ENCODE measurements around the gene CHFR. TPM values are rescaled to one million over a fixed set of nuclear protein-coding genes. Genes with fewer than 3 reads are reported as not detected.

CHFR gene
- total and polyA plus RNA-seq, 2 donors (not counting 3 experiments of a cell fraction or from before 2014, with no cell fraction given) = 45.4 to 66.5 TPM

DNA sequence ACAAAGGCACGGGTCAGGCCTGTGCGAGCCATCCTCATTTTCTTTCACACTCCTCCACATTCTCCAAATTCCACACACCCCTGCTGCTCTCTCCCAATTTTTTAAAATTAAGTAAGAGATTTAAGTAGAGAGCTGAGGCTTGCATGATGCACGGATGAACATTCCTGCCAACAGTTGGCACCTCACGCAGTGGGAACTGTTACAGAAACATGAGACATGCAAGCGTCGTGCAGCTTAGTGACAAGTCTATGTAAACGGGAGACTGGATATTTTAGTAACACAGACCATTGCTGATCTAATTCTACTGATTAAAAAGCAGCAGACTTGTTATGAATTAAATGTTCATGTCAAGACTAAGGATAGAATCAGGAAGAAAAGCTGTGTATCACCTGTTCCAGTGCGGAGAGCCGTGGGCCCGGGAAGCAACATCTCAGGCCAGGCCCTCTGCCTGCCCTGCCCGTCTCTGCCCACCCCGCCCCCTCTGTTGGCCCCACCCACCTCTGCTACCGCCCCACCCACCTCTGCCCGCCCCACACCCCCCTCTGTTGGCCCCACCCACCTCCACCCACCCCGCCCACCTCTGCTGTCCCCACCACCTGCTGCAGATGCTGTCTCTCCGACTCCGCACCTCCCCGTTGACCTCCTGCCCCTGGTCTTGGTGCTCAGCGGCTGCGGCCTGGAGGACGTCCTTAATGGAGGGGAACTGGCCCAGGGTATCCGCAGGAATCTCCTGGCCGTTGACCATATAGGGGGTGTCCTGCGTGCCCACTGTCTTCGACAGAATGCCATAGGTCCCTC lies 79.9 kb downstream of the CHFR start:
- no TSS peak for BruUV-seq (replicated peaks)
- H3K36me3 ChIP-seq (ENCODE audit: control insufficient read depth in 2 of 2, extremely low read depth in 1 of 2, insufficient read depth in 2 of 2, low read length in 2 of 2) = peaks cover 10 to 42% of the 10 kb centered on the region in 2 experiments
- H3K27me3 ChIP-seq (ENCODE audit: control insufficient read depth in 2 of 2, insufficient read depth in 2 of 2, low read length in 2 of 2) = no peaks in the 10 kb centered on the region
- TF ChIP-seq, protein P1, sequence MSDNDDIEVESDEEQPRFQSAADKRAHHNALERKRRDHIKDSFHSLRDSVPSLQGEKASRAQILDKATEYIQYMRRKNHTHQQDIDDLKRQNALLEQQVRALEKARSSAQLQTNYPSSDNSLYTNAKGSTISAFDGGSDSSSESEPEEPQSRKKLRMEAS (IDR thresholded peaks at IDR 0.05; ENCODE audit: insufficient read depth, insufficient read length) = no peak
- TF ChIP-seq, protein P2, sequence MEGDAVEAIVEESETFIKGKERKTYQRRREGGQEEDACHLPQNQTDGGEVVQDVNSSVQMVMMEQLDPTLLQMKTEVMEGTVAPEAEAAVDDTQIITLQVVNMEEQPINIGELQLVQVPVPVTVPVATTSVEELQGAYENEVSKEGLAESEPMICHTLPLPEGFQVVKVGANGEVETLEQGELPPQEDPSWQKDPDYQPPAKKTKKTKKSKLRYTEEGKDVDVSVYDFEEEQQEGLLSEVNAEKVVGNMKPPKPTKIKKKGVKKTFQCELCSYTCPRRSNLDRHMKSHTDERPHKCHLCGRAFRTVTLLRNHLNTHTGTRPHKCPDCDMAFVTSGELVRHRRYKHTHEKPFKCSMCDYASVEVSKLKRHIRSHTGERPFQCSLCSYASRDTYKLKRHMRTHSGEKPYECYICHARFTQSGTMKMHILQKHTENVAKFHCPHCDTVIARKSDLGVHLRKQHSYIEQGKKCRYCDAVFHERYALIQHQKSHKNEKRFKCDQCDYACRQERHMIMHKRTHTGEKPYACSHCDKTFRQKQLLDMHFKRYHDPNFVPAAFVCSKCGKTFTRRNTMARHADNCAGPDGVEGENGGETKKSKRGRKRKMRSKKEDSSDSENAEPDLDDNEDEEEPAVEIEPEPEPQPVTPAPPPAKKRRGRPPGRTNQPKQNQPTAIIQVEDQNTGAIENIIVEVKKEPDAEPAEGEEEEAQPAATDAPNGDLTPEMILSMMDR (IDR thresholded peaks at IDR 0.05; ENCODE audit: extremely low read depth in 1 of 2, insufficient read depth in 1 of 2, low read depth in 1 of 2, low read length in 2 of 2) = no peak
- TF ChIP-seq MYC (IDR thresholded peaks at IDR 0.05; ENCODE audit: low read depth, low read length) = no peak
- no peaks in the 10 kb centered on the region for H3K9me1 ChIP-seq (replicated peaks; ENCODE audit: control insufficient read depth, extremely low read depth, insufficient read depth, low read length)
- H2AFZ ChIP-seq (ENCODE audit: low read depth, low read length) = no peak overlapping the region
- intact Hi-C loops (cut with micrococcal nuclease) = no loop called here
- no peak overlapping the region for H3K4me3 ChIP-seq (replicated peaks in 1 of 3; ENCODE audit: insufficient read depth in 1 of 3, low read depth in 1 of 3, low read length in 3 of 3)
- H3K79me2 ChIP-seq (ENCODE audit: control insufficient read depth, insufficient read depth, low read length) = peaks cover 22% of the 10 kb centered on the region
- no peaks in the 10 kb centered on the region for H3K9me3 ChIP-seq (replicated peaks; ENCODE audit: control insufficient read depth, insufficient read depth, low read length)
- no peak overlapping the region for H3K27ac ChIP-seq (ENCODE audit: insufficient read depth, low read depth, low read length)
- DNase-seq (ENCODE audit: low read depth, low spot score) = no peak
- H3K4me2 ChIP-seq (ENCODE audit: insufficient read depth, low read length) = no peak overlapping the region
- dilution Hi-C loops (cut with MboI; ENCODE audit: extremely low pct_ligation_motif_present, low sequenced_read_pairs) = no loop called here
- CTCF ChIA-PET = no interaction called here
- H4K20me1 ChIP-seq (replicated peaks; ENCODE audit: control insufficient read depth, extremely low read depth, insufficient read depth, low read length) = no peaks in the 10 kb centered on the region
- POLR2A ChIA-PET = no interaction called here
- no peaks in the 10 kb centered on the region for H3K4me1 ChIP-seq (ENCODE audit: control insufficient read depth, extremely low read depth, insufficient read depth, low read length)
- H3K9ac ChIP-seq (replicated peaks; ENCODE audit: extremely low read depth, insufficient read depth, low read length) = no peak overlapping the region
- no peak for FAIRE-seq

DNA sequence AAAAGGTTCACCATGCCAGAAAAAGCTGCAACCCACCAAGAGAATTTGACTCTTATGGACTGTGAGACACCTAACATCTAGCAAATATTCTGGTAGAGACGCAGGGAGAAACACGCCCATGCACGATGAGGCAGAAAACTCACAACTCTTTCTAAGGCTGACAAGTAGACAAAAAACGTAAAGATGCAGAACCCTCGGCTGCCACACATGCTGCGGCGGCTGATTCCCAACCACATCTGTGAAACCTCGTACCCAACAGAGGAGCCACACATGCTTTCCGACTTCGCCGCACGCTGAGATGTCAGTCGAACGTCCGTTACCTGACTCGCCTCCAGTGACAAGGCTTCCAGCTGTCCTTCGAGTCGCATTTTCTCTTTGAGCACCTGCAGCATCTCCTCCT lies 80.5 kb downstream of the CHFR start:
- ChIA-PET CTCF (no interaction called here), POLR2A (no interaction called here)
- no peak for DNase-seq (ENCODE audit: low read depth, low spot score)
- Histone ChIP-seq H3K79me2 (ENCODE audit: control insufficient read depth, insufficient read depth, low read length) (peaks cover 22% of the 10 kb centered on the region), H3K36me3 (ENCODE audit: control insufficient read depth in 2 of 2, extremely low read depth in 1 of 2, insufficient read depth in 2 of 2, low read length in 2 of 2) (peaks cover 12 to 43% of the 10 kb centered on the region in 2 experiments), H3K9me3 (replicated peaks; ENCODE audit: control insufficient read depth, insufficient read depth, low read length) (no peaks in the 10 kb centered on the region), H3K27me3 (ENCODE audit: control insufficient read depth in 2 of 2, insufficient read depth in 2 of 2, low read length in 2 of 2) (no peaks in the 10 kb centered on the region), H3K9ac (replicated peaks; ENCODE audit: extremely low read depth, insufficient read depth, low read length) (no peak overlapping the region), H4K20me1 (replicated peaks; ENCODE audit: control insufficient read depth, extremely low read depth, insufficient read depth, low read length) (no peaks in the 10 kb centered on the region), H3K4me2 (ENCODE audit: insufficient read depth, low read length) (no peak overlapping the region), H3K4me3 (replicated peaks in 1 of 3; ENCODE audit: insufficient read depth in 1 of 3, low read depth in 1 of 3, low read length in 3 of 3) (no peak overlapping the region), H2AFZ (ENCODE audit: low read depth, low read length) (no peak overlapping the region), H3K9me1 (replicated peaks; ENCODE audit: control insufficient read depth, extremely low read depth, insufficient read depth, low read length) (no peaks in the 10 kb centered on the region), H3K27ac (ENCODE audit: insufficient read depth, low read depth, low read length) (no peak overlapping the region), H3K4me1 (ENCODE audit: control insufficient read depth, extremely low read depth, insufficient read depth, low read length) (no peaks in the 10 kb centered on the region)
- no TSS peak for BruUV-seq (replicated peaks)
- intact Hi-C loops (cut with micrococcal nuclease) = no loop called here
- dilution Hi-C loops (cut with MboI; ENCODE audit: extremely low pct_ligation_motif_present, low sequenced_read_pairs) = no loop called here
- TF ChIP-seq POLR2A (IDR thresholded peaks at IDR 0.05; ENCODE audit: low read depth, low read length) = no peak
- TF ChIP-seq, protein P1 (IDR thresholded peaks at IDR 0.05; ENCODE audit: insufficient read depth, insufficient read length) = no peak
- no peak for TF ChIP-seq JUN (IDR thresholded peaks at IDR 0.05; ENCODE audit: borderline replicate concordance, insufficient read depth, insufficient read length, low read depth)
- no peak for TF ChIP-seq POLR2AphosphoS5 (IDR thresholded peaks at IDR 0.05; ENCODE audit: insufficient read depth, low read depth, low read length)
- no peak for TF ChIP-seq GATA2 (IDR thresholded peaks at IDR 0.05; ENCODE audit: insufficient read depth, insufficient read length, low read depth, low read length)
- no peak for TF ChIP-seq FOS (IDR thresholded peaks at IDR 0.05; ENCODE audit: borderline replicate concordance, insufficient read depth, low read length)
- no peak for TF ChIP-seq EZH2 (IDR thresholded peaks at IDR 0.05; ENCODE audit: borderline replicate concordance, low read depth, low read length, severe bottlenecking)
- TF ChIP-seq, protein P2 (IDR thresholded peaks at IDR 0.05; ENCODE audit: extremely low read depth in 1 of 2, insufficient read depth in 1 of 2, low read depth in 1 of 2, low read length in 2 of 2) = no peak
- TF ChIP-seq MYC (IDR thresholded peaks at IDR 0.05; ENCODE audit: low read depth, low read length) = no peak
- no peak for FAIRE-seq
